Activated T-helper 1 cell treated with anti-CD3 and anti-CD28 coated beads, Interleukin-12 subunit alpha, Interleukin-12 subunit beta, Interleukin-2, Interleukin-4 antibody, amounts not matched to agents 30 ng/mL and 10 ng/mL and 1 ng/mL, durations not matched to agents 14 hours and 24 hours and 36 hours (primary cell): ENCODE data around the gene AEBP2. TPM values are rescaled to one million over a fixed set of nuclear protein-coding genes. Genes with fewer than 3 reads are reported as not detected.

ENCODE experiments used
- DNase-seq: peaks from one replicate; pipeline ENCODE4 v3.0.0; 2021; ENCODE audit warnings: low spot score
- H3K27ac Mint-ChIP-seq: one replicate; pipeline ENCODE4 v1.8.0; 2021; ENCODE audit warnings: mild to moderate bottlenecking, mixed read lengths
- H3K27me3 Mint-ChIP-seq: one replicate; pipeline ENCODE4 v1.8.0; 2022; ENCODE audit warnings: mild to moderate bottlenecking, moderate library complexity, mixed read lengths; ENCODE audit not compliant: insufficient read depth
- H3K36me3 Mint-ChIP-seq: one replicate; pipeline ENCODE4 v1.8.0; 2021; ENCODE audit warnings: low read depth, mixed read lengths
- H3K4me1 Mint-ChIP-seq: one replicate; pipeline ENCODE4 v1.8.0; 2021; ENCODE audit warnings: low read depth, mixed read lengths
- H3K4me3 Mint-ChIP-seq: one replicate; pipeline ENCODE4 v1.8.0; 2021; ENCODE audit warnings: mild to moderate bottlenecking, moderate library complexity, mixed read lengths
- H3K9me3 Mint-ChIP-seq: one replicate; pipeline ENCODE4 v1.8.0; 2021; ENCODE audit warnings: mixed read lengths
- intact Hi-C: fragments of 100-400 bp; cut with micrococcal nuclease; formaldehyde crosslinking; loops from one replicate; pipeline ENCODE4 v1.15.1; 2024
- total RNA-seq: library from RNA; stranded (reverse); gene quantifications from 2 replicates; pipeline ENCODE4 v1.2.3, GENCODE V29; 2022

Gene AEBP2
- total RNA-seq, 1 donor from 2014 or later = 53.9 TPM

DNA sequence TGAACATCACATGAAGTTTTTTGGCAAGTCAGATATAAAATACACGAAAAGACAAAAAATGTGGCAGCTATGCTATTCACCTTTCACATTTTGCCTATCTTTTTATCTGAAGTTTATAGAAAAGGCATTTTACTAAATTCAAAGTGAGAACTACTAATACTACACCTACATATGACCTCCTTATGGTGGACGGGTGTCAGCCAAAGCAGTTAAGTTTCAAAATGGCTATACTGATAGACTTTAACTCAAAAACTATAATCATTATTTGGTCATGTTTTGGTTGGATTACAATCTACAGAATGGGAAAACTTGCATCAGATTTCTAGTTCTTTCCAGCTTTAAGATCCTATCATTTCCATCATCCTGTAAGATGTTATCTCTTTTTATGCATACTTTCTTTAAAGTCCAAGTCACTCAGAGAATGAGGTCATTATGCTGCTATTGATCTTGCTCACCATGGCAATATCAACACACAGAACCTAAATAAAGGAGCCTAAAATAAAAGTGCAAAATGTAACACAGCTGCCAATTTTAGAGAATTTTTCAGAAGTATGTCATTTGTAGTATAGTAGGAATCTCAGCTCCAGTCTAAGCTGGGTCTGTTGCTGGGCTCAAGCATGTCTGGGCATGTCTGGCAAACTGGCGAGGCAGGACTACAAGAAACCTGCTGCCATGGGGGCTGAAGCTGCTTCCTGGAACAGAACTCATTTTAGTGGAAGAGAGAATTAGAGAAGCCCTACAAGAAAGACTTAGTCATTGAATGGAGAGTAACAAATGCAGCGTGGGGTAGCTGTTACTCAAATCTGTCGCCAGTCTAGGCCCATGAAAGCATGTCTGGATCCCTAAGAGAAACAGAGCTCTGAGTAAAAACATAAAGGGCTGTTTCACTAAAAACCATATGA, 7.6 kb upstream of the AEBP2 start:
- intact Hi-C loops = loop anchor here (1.0 to 10.0 kb wide), 8 partner anchors 9 to 463 kb away; no protein-coding TSS in a partner anchor
- Mint-ChIP-seq H3K27me3 (no peaks in the 10 kb centered on the region), H3K27ac (peak overlapping the region; percentile 99), H3K4me3 (peak overlapping the region; percentile 67), H3K4me1 (peaks cover 54% of the 10 kb centered on the region), H3K36me3 (peaks cover 10% of the 10 kb centered on the region), H3K9me3 (no peaks in the 10 kb centered on the region)
- DNase-seq = peak; percentile 41

DNA sequence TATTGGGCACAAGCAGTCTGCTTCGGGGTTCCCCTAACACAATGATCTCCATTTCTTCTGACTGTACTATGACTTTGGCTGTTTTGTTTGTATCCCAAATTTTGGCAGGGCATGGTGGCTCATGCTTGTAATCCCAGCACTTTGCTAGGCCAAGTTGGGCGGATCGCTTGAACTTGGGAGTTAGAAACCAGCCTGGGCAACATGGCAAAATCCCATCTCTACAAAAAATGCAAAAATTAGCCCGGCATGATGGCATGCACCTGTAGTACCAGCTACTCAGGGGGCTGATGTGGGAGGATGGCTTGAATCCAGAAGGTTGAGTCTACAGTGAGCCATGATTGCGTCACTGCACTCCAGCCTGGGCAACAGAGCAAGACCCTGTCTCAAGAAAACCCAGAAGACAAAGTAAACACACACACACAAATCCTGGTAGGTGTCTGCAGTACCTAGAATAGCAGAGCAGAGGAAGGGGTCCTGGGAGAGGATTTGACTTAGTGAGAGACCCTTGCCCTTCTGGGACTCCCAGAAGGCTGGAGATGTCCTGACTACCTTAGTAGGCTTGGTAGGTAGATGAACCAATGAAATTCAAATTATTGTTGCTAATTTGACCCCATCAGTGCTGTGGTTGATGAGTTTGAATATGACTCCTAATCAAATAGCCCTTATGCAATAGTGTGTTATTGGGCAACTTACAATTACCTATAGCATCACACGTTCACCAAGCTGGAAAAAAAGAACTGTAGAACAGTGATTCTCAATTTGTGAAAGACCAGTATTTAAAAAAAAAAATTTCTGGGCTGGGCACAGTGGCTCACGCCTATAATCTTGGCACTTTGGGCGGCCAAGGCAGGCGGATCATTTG, 6.8 kb upstream of the AEBP2 start:
- intact Hi-C loops = loop anchor here (1.0 to 10.0 kb wide), 7 partner anchors 8 to 462 kb away; no protein-coding TSS in a partner anchor
- H3K27ac Mint-ChIP-seq = peak overlapping the region; percentile 99

DNA sequence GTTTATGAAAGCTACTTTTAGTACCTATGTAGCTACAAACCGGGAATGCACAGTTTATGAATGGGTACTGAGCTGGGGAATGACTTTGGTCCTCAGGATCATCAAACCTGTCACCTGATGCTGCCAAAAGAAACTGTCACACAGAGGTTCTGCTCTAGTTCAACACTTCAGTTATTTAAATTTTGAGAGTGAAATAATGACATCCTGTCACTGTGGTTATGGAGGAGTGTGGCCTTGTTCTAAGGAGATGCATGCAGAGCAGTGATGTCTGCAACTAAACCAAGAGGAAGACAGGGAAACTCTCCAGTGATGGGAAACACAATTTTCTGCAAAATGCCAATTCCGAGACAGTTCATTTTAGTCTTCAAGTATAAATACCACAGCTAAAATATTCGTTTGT, 4.8 kb upstream of the AEBP2 start:
- Mint-ChIP-seq H3K9me3 (peaks cover 4% of the 10 kb centered on the region), H3K4me1 (peaks cover 67% of the 10 kb centered on the region), H3K27ac (peak overlapping the region; percentile 83), H3K27me3 (no peaks in the 10 kb centered on the region), H3K4me3 (peak overlapping the region; percentile 4), H3K36me3 (peaks cover 8% of the 10 kb centered on the region)
- intact Hi-C loops = loop anchor here (10.0 kb wide), 1 partner anchor 460 kb away; no protein-coding TSS in a partner anchor
- DNase-seq = peak; percentile 9

More for the DNA sequence above, 6.8 kb upstream of the AEBP2 start:
- Mint-ChIP-seq H3K27me3 (no peaks in the 10 kb centered on the region), H3K4me1 (peaks cover 61% of the 10 kb centered on the region), H3K9me3 (no peaks in the 10 kb centered on the region), H3K4me3 (peak overlapping the region; percentile 67), H3K36me3 (peaks cover 8% of the 10 kb centered on the region)
- DNase-seq = no peak

DNA sequence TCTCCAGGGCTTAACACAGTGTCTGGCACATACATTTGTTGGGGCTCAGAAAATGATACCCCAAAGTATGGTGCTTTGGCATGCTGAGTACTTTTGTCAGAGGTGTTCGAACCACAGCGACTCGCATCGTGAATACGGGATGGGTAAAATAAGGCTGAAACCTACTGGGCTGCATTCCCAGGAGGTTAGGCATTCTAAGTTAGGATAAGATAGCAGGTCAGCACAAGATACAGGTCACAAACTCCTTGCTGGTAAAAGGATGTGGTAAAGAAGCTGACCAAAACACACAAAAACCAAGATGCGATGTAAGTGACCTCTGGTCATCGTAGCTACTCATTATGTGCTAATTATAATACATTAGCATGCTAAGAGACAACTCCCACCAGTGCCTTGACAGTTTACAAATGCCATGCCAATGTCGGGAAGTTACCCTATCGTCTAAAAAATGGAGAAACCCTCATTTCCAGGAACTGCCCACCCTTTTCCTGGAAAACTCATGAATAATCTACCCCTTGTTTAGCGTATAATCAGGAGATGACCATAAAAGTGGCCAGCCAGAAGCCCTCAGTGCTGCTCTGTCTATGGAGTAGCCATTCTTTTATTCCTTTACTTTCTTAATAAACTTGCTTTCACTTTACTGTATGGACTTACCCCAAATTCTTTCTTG, 3.3 kb upstream of the AEBP2 start:
- no peak for DNase-seq
- Mint-ChIP-seq H3K36me3 (peaks cover 11% of the 10 kb centered on the region), H3K9me3 (peaks cover 4% of the 10 kb centered on the region), H3K27me3 (peaks cover 2% of the 10 kb centered on the region), H3K4me1 (peaks cover 64% of the 10 kb centered on the region), H3K27ac (no peak overlapping the region), H3K4me3 (no peak overlapping the region)
- intact Hi-C loops = loop anchor here (10.0 kb wide), 1 partner anchor 459 kb away; no protein-coding TSS in a partner anchor

DNA sequence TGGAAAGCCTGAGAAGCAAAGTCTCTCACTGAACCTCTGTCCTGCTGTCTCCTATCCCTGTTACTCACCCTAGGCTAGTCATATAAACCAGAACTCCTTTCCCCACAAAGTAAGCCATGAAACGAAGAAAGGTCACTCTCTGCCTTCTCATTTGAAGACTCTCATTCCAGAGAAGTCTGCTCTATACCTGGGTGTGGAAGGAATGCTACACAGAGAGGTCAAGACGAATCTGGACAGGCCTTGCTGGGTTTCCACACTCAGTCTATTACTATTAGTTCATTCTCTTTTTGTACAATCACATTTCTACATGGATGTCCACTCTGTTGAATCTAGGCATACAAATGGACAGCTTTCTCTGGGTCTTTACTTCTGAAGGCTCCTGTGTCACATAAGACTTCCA, 2.4 kb upstream of the AEBP2 start:
- Mint-ChIP-seq H3K9me3 (peaks cover 4% of the 10 kb centered on the region), H3K4me3 (no peak overlapping the region), H3K27ac (no peak overlapping the region), H3K27me3 (peaks cover 2% of the 10 kb centered on the region), H3K36me3 (peaks cover 17% of the 10 kb centered on the region), H3K4me1 (peaks cover 64% of the 10 kb centered on the region)
- no peak for DNase-seq
- intact Hi-C loops = loop anchor here (10.0 kb wide), 1 partner anchor 458 kb away; no protein-coding TSS in a partner anchor

DNA sequence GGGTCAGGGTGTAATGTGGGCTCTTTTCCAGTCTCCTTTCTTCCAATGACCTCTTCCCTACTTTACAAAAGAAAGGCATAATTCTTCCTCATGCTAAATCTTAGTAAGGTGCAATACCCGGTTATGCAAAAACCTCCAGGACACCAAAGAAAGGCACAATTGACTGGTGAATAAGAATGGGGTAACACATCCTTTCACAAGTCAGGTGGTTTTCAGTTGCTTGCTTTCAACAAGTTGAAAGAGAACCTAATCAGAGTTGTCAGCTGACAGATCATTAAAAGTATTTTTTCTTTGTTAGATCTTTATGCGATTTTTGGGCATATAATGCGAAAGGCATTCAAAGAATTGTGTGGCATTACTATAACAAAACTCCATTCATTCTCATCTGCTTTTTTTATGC, 1.3 kb upstream of the AEBP2 start:
- DNase-seq = no peak
- Mint-ChIP-seq H3K27me3 (peaks cover 2% of the 10 kb centered on the region), H3K36me3 (peaks cover 17% of the 10 kb centered on the region), H3K27ac (no peak overlapping the region), H3K4me1 (peaks cover 57% of the 10 kb centered on the region), H3K9me3 (peaks cover 4% of the 10 kb centered on the region), H3K4me3 (peak overlapping the region; percentile 24)
- intact Hi-C loops = loop anchor here (10.0 kb wide), 1 partner anchor 457 kb away; no protein-coding TSS in a partner anchor

DNA sequence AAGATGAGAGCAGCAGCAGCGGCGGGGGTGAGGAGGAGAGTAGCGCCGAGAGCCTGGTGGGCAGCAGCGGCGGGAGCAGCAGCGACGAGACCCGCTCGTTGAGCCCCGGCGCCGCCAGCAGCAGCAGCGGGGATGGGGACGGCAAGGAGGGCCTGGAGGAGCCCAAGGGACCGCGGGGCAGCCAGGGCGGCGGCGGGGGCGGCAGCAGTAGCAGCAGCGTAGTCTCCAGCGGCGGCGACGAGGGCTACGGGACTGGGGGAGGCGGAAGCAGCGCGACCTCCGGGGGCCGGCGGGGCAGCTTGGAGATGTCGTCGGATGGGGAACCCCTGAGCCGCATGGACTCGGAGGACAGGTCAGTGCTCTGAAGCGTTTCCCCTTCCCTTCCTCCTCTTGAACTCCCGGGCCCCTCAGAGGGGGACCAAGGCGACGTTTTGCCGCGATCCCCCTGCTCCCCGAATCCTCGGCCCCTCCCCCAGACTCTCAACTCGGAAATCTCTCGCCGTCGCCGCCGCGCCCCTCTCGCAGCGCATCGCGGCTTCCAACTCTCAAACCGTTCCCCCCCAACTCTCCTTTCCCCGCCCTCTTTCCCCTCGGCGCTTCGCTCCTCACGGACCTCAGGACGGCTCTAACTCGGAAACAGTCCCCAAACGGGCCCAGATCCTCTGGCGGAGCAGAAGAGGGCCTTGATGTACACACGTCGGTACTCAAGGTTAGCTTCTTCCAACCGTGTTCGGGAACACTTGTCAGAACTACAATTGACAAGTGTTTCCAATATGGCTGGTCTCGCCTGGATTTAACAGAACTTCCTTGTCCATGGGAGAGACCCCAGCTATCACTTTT, 947 bp downstream of the AEBP2 start:
- Mint-ChIP-seq H3K9me3 (peaks cover 4% of the 10 kb centered on the region), H3K27me3 (peaks cover 2% of the 10 kb centered on the region), H3K36me3 (peaks cover 25% of the 10 kb centered on the region), H3K27ac (peak overlapping the region; percentile 99), H3K4me3 (peak overlapping the region; percentile 98), H3K4me1 (peaks cover 59% of the 10 kb centered on the region)
- intact Hi-C loops = loop anchor here (1.0 to 10.0 kb wide), 3 partner anchors 8 to 155 kb away; no protein-coding TSS in a partner anchor
- DNase-seq = peak; percentile 50

DNA sequence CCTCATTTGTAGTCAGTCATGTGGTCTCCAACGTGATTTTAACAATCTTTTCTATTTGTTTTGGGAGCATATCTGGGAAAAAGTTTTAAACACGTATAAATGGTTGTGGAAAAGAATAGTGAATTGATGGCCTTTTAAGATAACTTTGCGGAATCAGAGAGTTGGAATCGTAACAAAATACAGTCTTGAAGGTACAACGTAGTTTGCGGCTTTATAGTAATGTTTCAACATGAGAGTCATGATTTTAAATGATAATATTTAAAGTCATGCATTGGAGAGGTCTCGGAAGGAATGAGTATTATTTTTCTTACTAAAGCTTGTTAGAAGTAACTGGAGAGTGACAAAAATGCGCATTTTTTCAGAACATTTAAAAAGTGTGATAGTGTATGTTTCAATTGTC, 1.6 kb downstream of the AEBP2 start:
- H3K27ac Mint-ChIP-seq = peak overlapping the region; percentile 99
- DNase-seq = no peak
- peaks cover 59% of the 10 kb centered on the region for H3K4me1 Mint-ChIP-seq
- H3K36me3 Mint-ChIP-seq = peaks cover 25% of the 10 kb centered on the region
- peaks cover 4% of the 10 kb centered on the region for H3K9me3 Mint-ChIP-seq
- intact Hi-C loops = loop anchor here (1.0 to 10.0 kb wide), 3 partner anchors 9 to 156 kb away; no protein-coding TSS in a partner anchor
- peak overlapping the region; percentile 98 for H3K4me3 Mint-ChIP-seq
- H3K27me3 Mint-ChIP-seq = peaks cover 2% of the 10 kb centered on the region

DNA sequence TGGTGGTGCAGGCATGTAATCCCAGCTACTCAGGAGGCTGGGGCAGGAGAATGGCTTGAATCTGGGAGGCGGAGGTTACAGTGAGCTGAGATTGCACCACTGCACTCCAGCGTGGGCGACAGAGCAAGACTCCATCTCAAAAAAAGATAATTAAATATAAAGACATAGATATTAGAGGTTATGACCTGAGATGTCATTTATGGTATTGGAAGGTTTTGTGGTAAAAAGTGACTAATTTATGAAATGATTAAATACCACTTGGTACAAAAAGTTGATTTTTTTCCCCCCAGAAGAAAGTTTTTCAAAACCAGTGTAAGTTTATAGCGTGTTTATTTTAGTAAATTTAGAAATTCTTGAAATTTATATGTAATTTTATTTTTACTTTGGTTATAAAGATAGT, 4.3 kb downstream of the AEBP2 start:
- Mint-ChIP-seq H3K27ac (no peak overlapping the region), H3K27me3 (peaks cover 2% of the 10 kb centered on the region), H3K36me3 (peaks cover 34% of the 10 kb centered on the region), H3K9me3 (peaks cover 4% of the 10 kb centered on the region), H3K4me1 (peaks cover 54% of the 10 kb centered on the region), H3K4me3 (no peak overlapping the region)
- DNase-seq = no peak
- intact Hi-C loops = loop anchor here (10.0 kb wide), 1 partner anchor 159 kb away; no protein-coding TSS in a partner anchor

DNA sequence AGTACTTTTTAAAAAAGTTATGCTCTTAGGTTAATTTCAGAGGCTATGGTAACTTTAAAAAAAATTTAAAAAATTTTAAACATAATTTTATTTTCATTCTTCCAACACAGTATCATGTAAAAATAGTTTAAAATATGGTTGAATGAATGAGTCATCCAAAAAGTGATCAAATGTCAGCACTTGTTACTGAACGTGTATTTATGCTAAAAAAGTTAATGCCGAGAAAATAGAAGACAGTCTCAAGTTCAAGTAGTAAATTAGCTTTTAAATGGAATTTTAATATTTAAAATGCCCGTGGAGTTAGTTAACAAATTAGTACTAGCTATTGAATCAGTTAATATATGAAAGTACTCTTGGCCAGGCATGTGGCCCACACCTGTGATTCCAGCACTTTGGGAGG, 4.8 kb downstream of the AEBP2 start:
- DNase-seq = no peak
- Mint-ChIP-seq H3K9me3 (peaks cover under 1% of the 10 kb centered on the region), H3K4me3 (no peak overlapping the region), H3K4me1 (peaks cover 52% of the 10 kb centered on the region), H3K36me3 (peaks cover 32% of the 10 kb centered on the region), H3K27me3 (peaks cover 2% of the 10 kb centered on the region), H3K27ac (no peak overlapping the region)
- intact Hi-C loops = loop anchor here (10.0 kb wide), 1 partner anchor 159 kb away; no protein-coding TSS in a partner anchor

DNA sequence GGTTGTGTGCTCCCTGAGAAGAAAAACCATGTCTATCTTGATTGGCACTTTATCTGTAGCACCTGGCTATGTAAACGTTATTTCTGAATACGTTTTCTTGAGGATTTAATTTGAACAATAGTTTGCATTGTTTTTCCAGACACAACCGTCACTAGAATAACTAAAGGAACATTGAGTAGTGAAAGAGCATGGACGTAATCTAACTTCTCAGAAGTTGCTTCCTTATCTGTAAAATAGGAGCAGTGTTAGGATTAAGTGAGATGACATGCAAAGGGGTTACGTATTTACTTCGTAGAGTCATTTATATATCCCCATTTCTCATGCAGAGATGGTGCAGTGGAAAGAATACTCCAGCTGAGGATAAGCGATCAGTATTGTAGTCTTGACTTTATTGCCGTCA, 8.1 kb downstream of the AEBP2 start:
- Mint-ChIP-seq H3K4me1 (peaks cover 60% of the 10 kb centered on the region), H3K27ac (no peak overlapping the region), H3K4me3 (no peak overlapping the region), H3K27me3 (no peaks in the 10 kb centered on the region), H3K9me3 (no peaks in the 10 kb centered on the region), H3K36me3 (peaks cover 21% of the 10 kb centered on the region)
- no peak for DNase-seq
- intact Hi-C loops = loop anchor here (10.0 kb wide), 1 partner anchor 163 kb away; no protein-coding TSS in a partner anchor
